Prostate gland (tissue), 2 donors: Measurements from ENCODE around the gene AKNA.

Source experiments
- CTCF ChIP-seq, 4 experiments: fragments of 200-600 bp in 2 of 4; fragments of 450-650 bp in 2 of 4; sonication (generic) in 2 of 4; IDR thresholded peaks; 1 replicate in 3 of 4; 2 replicates in 1 of 4; pipeline ENCODE4 v1.5.1; 2016 to 2019; ENCODE audit warnings: antibody characterized with exemption in 4 of 4, mild to moderate bottlenecking in 2 of 4, moderate library complexity in 2 of 4
- POLR2A ChIP-seq: fragments of 450-650 bp; IDR thresholded peaks from one replicate; pipeline ENCODE4 v1.6.1; 2016; ENCODE audit warnings: antibody characterized with exemption, mild to moderate bottlenecking

- TF ChIP-seq CTCF (IDR thresholded peaks at IDR 0.05) (no peak), POLR2A (no peak)
Measured at GRCh38 chr9:114302727-114303126, 85.1 kb downstream of the AKNA start.
